ENCODE results near the gene PXMP2. TPM values are rescaled to one million over a fixed set of nuclear protein-coding genes. Genes with fewer than 3 reads are reported as not detected.

PXMP2 gene
- total and polyA plus RNA-seq, 2 of the 8 experiments (the other 6 are each of a cell fraction or from before 2014, with no cell fraction given), result 13.8 to 15.1 TPM

- H4K5ac ChIP-seq (ENCODE audit: insufficient read length, low read depth, low read length), result no peak overlapping the region
- H4K91ac ChIP-seq (replicated peaks; ENCODE audit: insufficient read length, low read length), result no peak overlapping the region
- peaks cover 9% of the 10 kb centered on the region for H3K79me1 ChIP-seq (ENCODE audit: low read depth, low read length)
- H3K79me2 ChIP-seq (ENCODE audit: control insufficient read depth in 1 of 2, insufficient read depth in 2 of 2, low read length in 2 of 2), result peaks cover 31 to 56% of the 10 kb centered on the region in 2 experiments
- peak overlapping the region; percentile 33 to 47; a peak in 3 of 4 replicates for H3K4me2 ChIP-seq (ENCODE audit: insufficient read depth in 1 of 2, low read depth in 2 of 2, low read length in 2 of 2)
- WGBS, 2 experiments (ENCODE audit: extremely low coverage in 1 of 2, insufficient coverage in 1 of 2, insufficient read length in 1 of 2, insufficient replicate concordance in 2 of 2, low coverage in 1 of 2, low lambda C conversion rate in 2 of 2, missing lambda C conversion rate in 1 of 2), result 76% methylated on average over 5 of the region's 5 CpGs; no CpG with 5 or more reads in 1 of the 2 experiments
- H4K8ac ChIP-seq (ENCODE audit: extremely low read depth, insufficient read depth, low read length), result no peak overlapping the region
- no peak overlapping the region for H2BK12ac ChIP-seq (ENCODE audit: low read depth, low read length)
- H3K9ac ChIP-seq (replicated peaks in 1 of 4; ENCODE audit: extremely low read depth in 1 of 4, low read depth in 3 of 4, low read length in 3 of 4), result peak overlapping the region in 1 of 4 experiments; percentile 63; a peak in 2 of 7 replicates
- no peak overlapping the region for H3K23ac ChIP-seq (ENCODE audit: insufficient read length)
- no peak overlapping the region for H3K18ac ChIP-seq (ENCODE audit: extremely low read depth, low read length)
- DNase-seq (ENCODE audit: low read depth in 1 of 2, low spot score in 2 of 2) (no peak), FAIRE-seq (no peak)
- ChIA-PET CTCF (ENCODE audit: partially characterized antibody) (interaction anchor here (0.6 to 1.0 kb wide), 3 partner anchors 9 to 91 kb away, joined by 3 read pairs; no protein-coding TSS in a partner anchor), POLR2A (ENCODE audit: partially characterized antibody) (interaction anchor here (2.6 kb wide), 1 partner anchor 25 kb away, joined by 10 read pairs; the partner anchor contains the start of gene PGAM5)
- peak overlapping the region; percentile 30; the same call in 1 of the 2 replicates for H2AK5ac ChIP-seq (ENCODE audit: low read depth, low read length)
- TF ChIP-seq KDM4A (IDR thresholded peaks at IDR 0.05; ENCODE audit: low read depth, low read length, severe bottlenecking) (no peak), BACH1 (IDR thresholded peaks at IDR 0.05; ENCODE audit: low read length) (no peak), NANOG (IDR thresholded peaks at IDR 0.05; ENCODE audit: insufficient read depth, low read depth, low read length, poor library complexity, severe bottlenecking) (no peak), RAD21 (IDR thresholded peaks at IDR 0.05 in 1 of 2, conservative IDR thresholded peaks at IDR 0.05 in 1 of 2; ENCODE audit: low read depth in 2 of 2, low read length in 2 of 2) (no peak), POLR2A (IDR thresholded peaks at IDR 0.05; ENCODE audit: control extremely low read depth in 1 of 2, low read depth in 2 of 2, low read length in 2 of 2) (peak in 1 of 2 experiments; percentile 40; a peak in 1 of 3 replicates)
- no peak overlapping the region for H2AFZ ChIP-seq (ENCODE audit: low read length)
- no peak overlapping the region for H3K56ac ChIP-seq (replicated peaks; ENCODE audit: insufficient read length, low read depth, low read length)
- H3K27me3 ChIP-seq (replicated peaks in 1 of 4; ENCODE audit: control insufficient read depth in 3 of 4, extremely low read depth in 1 of 4, insufficient read depth in 3 of 4, low read length in 3 of 4), result peaks cover 2 to 9% (median 6%) of the 10 kb centered on the region in 4 experiments; a peak in 6 of 7 replicates
- H3K23me2 ChIP-seq (ENCODE audit: low read depth, low read length), result no peaks in the 10 kb centered on the region; the same call in 1 of the 2 replicates
- H2BK15ac ChIP-seq (ENCODE audit: low read length), result no peak overlapping the region
- no peak overlapping the region for H3K14ac ChIP-seq (ENCODE audit: insufficient read length)
- no peaks in the 10 kb centered on the region for H3K9me3 ChIP-seq (ENCODE audit: insufficient read depth in 2 of 2, low read depth in 1 of 2, low read length in 1 of 2)
- peaks cover 0 to 2% (median 0%) of the 10 kb centered on the region in 4 experiments; a peak in 1 of 7 replicates for H3K4me1 ChIP-seq (replicated peaks in 1 of 4; ENCODE audit: control insufficient read depth in 3 of 4, insufficient read depth in 4 of 4, low read length in 3 of 4)
- no peak overlapping the region; the same call in 1 of the 2 replicates for H2BK5ac ChIP-seq (ENCODE audit: low read depth, low read length)
- peaks cover 0 to 5% (median 0%) of the 10 kb centered on the region in 4 experiments; a peak in 1 of 8 replicates for H3K36me3 ChIP-seq (ENCODE audit: control insufficient read depth in 2 of 4, insufficient read depth in 4 of 4, low read length in 3 of 4)
- no peak overlapping the region for H3K27ac ChIP-seq (ENCODE audit: low read depth, low read length)
- H2BK20ac ChIP-seq (ENCODE audit: low read length), result no peak overlapping the region
- no peak overlapping the region for H2BK120ac ChIP-seq (replicated peaks; ENCODE audit: low read depth, low read length)
- H3K4me3 ChIP-seq (ENCODE audit: extremely low read depth in 1 of 4, insufficient read depth in 2 of 4, low read depth in 3 of 4, low read length in 4 of 4), result peak overlapping the region in 1 of 4 experiments; percentile 88; a peak in 2 of 8 replicates
- H3K4ac ChIP-seq (replicated peaks; ENCODE audit: insufficient read length, low read depth, low read length), result peak overlapping the region; percentile 54
- H4K20me1 ChIP-seq (replicated peaks in 1 of 2; ENCODE audit: control insufficient read depth in 1 of 2, insufficient read depth in 2 of 2, low read length in 2 of 2), result peaks cover 14 to 20% of the 10 kb centered on the region in 2 experiments
Observed at GRCh38 chr12:132685400-132685799, 2.0 kb upstream of the PXMP2 start.
